HuH-7 (cell line): ENCODE measurements around the gene TMC7.
A peak's percentile ranks its signal among the peaks of the same experiment; 100 is the strongest.
"Not testable (repeated sequence)": the region's sequence is repeated elsewhere in the genome, so short reads cannot be mapped to it uniquely, and the experiment has no call there.

Experiments used
- DNase-seq: peaks from one replicate; pipeline ENCODE4 v3.0.0; 2011; ENCODE audit warnings: low spot score

The TMC7 gene

DNA sequence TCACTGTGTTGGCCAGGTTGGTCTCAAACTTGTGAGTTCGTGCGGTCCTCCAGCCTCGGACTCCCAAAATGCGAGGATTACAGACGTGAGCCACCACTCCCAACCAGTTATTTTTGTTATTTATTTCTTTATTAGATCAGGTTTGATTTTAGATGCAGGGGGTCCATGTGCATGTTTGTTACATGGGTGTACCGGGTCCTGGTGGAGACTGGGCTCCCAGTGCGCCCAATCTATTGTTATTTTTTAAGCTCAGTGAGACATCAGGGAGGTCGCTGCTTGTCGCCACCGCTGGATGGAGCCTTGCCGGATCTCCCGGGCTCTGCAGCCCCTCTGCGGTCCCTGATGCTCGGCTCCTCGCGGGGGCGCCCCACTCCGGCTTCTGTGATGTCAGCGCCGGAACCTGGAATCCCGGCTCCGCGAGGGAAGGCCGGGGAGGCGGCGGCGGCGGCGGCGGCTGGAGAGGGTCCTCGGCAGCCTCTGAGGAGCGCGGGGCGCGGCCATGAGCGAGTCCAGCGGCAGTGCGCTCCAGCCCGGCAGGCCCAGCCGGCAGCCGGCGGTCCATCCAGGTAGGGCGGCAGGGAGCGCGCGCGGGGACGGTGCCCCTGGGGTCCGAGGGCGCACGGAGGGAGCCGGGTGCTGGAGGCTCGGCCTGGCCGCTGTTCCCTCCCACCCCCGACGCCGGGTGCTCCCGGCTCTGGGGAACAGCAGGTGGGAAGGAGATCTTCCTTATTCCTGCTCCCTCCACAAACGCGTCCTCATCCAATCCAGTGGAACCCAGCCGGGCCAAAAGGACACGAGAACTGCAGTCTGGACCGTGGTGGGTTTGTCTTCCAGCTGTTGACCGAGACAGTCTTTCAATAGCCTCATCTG is at the start of gene TMC7:
TMC7 (plus strand) TSS at position 370 of the 870 bp plus-strand sequence; CDS start at position 500, 130 bp downstream.
- DNase-seq = peak; percentile 92

GRCh38 chr16:18936727-18937340 is 46.9 kb upstream of the TMC7 start:
- DNase-seq = no peak

- DNase-seq = no peak
These were observed 46.3 kb upstream of the TMC7 start for GRCh38 chr16:18937390-18937789.

DNA sequence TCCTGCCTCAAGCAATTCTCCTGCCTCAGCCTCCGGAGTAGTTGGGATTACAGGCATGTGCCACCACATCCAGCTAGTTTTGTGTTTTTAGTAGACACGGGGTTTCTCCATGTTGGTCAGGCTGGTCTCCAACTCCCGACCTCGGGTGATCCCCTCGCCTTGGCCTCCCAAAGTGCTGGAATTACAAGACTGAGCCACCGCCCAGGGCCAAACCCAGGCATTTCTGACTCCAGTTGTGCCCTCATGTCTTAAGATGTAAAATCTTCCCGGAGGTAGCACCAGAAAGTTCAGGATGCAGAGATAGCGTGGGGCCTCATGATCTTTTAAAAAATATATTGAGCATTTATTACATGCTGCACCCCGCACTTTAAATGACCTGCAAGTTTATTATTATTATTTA is 44.7 kb upstream of the TMC7 start:
- DNase-seq = no peak

DNA sequence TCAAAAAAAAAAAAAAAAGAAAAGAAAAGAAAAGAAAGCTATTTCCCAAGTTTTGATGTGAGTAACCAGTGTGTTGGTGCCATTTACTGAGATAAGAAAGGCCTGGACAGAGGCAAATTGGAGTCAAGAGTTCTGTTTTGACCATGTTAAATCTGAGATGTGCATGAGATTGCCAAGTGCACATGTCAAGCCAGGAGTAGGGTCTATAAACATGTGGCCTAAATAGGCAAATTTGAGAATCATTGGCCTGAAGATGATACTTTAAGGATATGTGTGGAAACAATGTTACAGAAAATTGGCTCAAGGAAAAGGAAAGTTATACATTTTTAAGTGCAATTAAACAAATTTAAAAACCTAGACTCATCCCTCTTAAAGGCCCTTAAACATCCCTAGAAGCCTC is 42.3 kb upstream of the TMC7 start:
- no peak for DNase-seq

GRCh38 chr16:18942061-18942460 is 41.7 kb upstream of the TMC7 start:
- no peak for DNase-seq

DNA sequence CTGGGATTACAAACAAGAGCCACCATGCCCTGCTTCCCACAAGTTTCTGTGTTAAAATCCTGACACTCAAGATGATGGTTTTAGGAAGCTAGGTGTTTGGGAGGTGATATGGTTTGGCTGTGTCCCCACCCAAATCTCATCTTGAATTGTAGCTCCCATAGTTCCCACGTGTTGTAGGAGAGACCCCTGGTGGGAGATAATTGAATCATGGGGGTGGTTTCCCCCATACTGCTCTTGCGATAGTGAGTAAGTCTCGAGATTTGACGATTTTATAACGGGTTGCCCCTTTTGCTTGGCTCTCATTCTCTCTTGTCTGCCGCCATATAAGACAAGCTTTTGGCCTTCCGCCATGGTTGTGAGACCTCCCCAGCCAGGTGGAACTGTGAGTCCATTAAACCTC is 40.3 kb upstream of the TMC7 start:
- DNase-seq = no peak

DNA sequence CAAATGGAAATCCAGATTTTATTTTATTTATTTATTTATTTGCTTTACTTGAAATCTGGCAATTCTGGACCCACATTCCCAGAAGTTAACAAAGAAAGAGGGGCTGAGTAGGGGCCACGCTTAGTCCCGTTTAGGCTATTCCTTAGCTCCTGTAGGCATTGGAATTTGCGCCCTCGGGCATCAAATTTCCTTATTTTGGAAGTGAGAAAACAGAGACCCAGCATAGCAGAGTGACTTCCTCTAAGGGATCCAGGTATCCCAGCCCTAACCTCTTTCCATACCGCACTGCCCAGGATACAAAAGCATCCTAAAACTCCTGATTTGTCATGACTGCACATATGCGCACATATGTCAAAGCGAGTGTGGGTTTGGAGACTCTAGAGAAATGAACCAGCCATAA is 38.5 kb upstream of the TMC7 start:
- DNase-seq = no peak

DNA sequence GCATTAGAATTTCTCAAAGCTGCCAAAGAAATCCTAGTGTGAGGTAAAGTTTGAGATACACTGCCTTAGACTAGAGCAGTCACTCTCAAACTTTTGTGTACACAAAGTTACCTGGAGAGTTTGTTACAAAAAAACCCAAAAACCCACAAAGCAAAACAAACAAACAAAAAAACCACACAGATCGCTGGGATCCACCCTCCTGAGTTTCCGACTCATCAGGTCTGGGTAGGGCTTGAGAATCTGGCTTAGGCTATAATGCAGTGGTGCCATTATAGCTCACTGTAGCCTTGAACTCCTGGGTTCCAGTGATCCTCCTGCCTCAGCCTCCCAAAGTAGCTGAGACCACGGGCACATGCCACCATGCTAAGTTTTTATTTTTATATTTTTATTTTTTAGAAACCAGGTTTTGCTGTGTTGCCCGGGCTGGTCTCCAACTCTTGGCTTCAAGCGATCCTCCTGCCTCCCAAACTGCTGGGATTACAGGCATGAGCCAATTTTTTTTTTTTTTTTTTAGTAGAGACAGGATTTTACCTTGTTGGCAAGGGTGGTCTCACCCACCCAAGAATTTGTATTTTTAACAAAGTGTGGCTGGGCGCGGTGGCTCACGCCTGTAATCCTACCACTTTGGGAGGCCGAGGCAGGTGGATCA is 35.2 kb upstream of the TMC7 start:
- DNase-seq = no peak

DNA sequence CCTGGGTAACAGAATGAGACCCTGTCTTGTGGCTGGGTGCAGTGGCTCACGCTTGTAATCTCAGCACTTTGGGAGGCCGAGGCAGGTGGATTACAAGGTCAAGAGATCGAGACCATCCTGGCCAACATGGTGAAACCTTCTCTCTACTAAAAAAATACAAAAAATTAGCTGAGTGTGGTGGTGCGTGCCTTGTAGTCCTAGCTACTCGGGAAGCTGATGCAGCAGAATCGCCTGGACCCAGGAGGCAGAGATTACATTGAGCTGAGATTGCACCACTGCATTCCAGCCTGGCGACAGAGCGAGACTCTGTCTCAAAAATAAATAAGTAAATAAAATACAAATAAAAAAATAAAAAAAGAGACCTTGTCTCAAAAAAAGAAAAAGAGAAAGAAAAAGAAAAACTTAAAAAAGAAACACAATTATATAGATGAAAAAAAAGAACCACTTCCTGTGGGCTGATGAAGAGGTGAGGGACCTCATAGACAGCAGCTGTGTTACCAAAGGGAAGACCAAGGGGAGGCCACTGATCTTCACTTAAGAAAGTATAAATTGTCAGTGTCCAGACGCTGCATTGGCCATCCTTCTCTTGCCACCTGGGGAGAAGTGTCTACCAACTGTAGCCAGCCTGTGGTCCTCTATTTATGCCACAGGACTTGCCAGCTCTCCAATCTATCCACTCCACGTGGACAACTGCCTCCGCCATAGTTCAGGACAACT is 33.1 kb upstream of the TMC7 start:
- no peak for DNase-seq

DNA sequence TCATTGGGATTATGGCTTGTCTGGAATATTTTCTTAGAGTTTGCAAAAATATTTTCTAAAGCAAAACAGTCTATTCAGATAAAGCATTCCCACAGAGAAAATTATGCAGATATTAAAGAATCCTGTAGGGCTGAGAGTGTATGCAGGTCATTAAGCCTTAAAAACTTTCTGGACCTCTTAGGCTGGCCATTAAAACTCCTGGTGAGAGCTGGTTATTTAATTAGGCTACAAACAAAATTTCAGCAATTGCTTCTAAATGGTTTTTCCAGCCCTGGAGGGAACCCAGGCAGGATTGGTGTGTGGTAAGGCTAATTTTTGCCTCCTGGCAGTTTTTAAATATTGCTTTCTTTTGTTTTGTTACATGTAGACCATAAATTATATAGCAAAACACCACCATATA is 30.2 kb upstream of the TMC7 start:
- no peak for DNase-seq

DNA sequence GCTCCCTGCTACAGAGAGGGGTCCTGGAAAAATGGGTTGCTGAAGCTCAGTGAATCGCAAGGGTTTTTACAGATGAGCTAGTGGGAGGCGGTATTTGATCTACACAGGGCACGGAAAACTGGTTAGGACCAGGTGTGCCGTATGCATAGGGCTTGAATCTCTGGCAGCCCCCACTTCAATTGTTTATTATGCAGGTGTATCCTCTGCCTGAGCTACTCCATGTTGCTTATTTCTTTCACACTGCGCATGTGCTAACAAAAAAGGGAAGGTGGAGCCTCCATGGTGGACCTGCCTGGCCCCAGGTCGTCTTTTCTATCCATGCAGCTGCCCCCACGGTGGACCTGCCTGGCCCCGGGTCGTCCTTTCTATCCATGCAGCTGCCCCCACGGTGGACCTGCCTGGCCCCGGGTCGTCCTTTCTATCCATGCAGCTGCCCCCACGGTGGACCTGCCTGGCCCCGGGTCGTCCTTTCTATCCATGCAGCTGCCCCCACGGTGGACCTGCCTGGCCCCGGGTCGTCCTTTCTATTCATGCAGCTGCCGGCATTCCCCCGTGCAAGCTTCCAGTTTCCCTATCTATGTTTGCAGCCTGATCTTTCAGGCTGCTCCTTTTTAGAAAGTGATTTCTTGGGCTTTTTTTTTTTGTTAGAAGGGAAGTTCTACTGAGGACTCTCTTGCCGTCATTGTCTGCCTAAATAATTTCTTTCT is 27.7 kb upstream of the TMC7 start:
- DNase-seq = not testable (repeated sequence)

- DNase-seq = not testable (repeated sequence)
These were observed 27.0 kb upstream of the TMC7 start for GRCh38 chr16:18956658-18957241.

- DNase-seq = no peak
These were observed 25.1 kb upstream of the TMC7 start for GRCh38 chr16:18958621-18959029.

GRCh38 chr16:18959031-18959505 is 24.7 kb upstream of the TMC7 start:
- DNase-seq = no peak

- DNase-seq = no peak
These were observed 18.2 kb upstream of the TMC7 start for GRCh38 chr16:18965555-18965954.

- no peak for DNase-seq
These were observed 16.9 kb upstream of the TMC7 start for GRCh38 chr16:18966791-18967190.

GRCh38 chr16:18969050-18969854 is 14.5 kb upstream of the TMC7 start:
- DNase-seq = peak; percentile 76

- no peak for DNase-seq
These were observed 13.9 kb upstream of the TMC7 start for GRCh38 chr16:18969855-18970240.

- DNase-seq = no peak
These were observed 8.6 kb upstream of the TMC7 start for GRCh38 chr16:18975109-18975508.
